ENCODE measurements around the gene CCDC192.
"Not testable (repeated sequence)": the region's sequence is repeated elsewhere in the genome, so short reads cannot be mapped to it uniquely, and the experiment has no call there.

CCDC192 gene

GRCh38 chr5:127827451-127827850, 124.3 kb downstream of the CCDC192 start:
- peaks cover 28% of the 10 kb centered on the region for H3K27me3 Mint-ChIP-seq
- H3K27ac Mint-ChIP-seq: no peak overlapping the region
- H3K9me3 Mint-ChIP-seq: no peaks in the 10 kb centered on the region
- no peaks in the 10 kb centered on the region for H3K4me1 Mint-ChIP-seq (ENCODE audit: low read depth)
- H3K36me3 Mint-ChIP-seq (ENCODE audit: low read depth): no peaks in the 10 kb centered on the region
- no peak overlapping the region for H3K4me3 Mint-ChIP-seq
- no peak for DNase-seq

DNA sequence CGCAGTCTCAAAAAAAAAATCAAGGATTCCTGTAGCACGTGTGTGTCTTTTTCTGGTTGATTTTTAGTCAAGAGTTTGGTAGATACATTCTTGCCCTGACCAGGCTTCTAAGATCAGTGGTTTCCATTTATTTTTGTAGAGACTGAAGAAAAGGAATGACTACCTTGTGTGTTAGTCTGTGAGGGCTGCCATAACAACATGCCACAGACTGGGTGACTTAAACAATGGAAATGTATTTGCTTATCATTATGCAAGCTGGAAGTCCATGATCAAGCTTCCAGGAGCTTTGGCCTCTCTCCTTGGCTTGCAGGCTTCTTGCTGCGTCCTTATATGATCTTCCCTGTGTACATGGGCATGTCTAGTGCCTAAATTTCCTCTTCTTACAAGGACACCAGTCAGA, 127.0 kb downstream of the CCDC192 start:
- Mint-ChIP-seq H3K4me3 (no peak overlapping the region), H3K4me1 (ENCODE audit: low read depth) (no peaks in the 10 kb centered on the region), H3K36me3 (ENCODE audit: low read depth) (no peaks in the 10 kb centered on the region), H3K27me3 (peaks cover 28% of the 10 kb centered on the region), H3K9me3 (no peaks in the 10 kb centered on the region), H3K27ac (no peak overlapping the region)
- DNase-seq: no peak

GRCh38 chr5:127830829-127831598, 127.8 kb downstream of the CCDC192 start:
- no peak overlapping the region for H3K27ac Mint-ChIP-seq
- H3K9me3 Mint-ChIP-seq: no peaks in the 10 kb centered on the region
- no peak overlapping the region for H3K4me3 Mint-ChIP-seq
- DNase-seq: no peak
- H3K27me3 Mint-ChIP-seq: peaks cover 26% of the 10 kb centered on the region
- H3K4me1 Mint-ChIP-seq (ENCODE audit: low read depth): no peaks in the 10 kb centered on the region
- no peaks in the 10 kb centered on the region for H3K36me3 Mint-ChIP-seq (ENCODE audit: low read depth)

GRCh38 chr5:127832067-127832466, 128.9 kb downstream of the CCDC192 start:
- DNase-seq: no peak
- H3K36me3 Mint-ChIP-seq (ENCODE audit: low read depth): no peaks in the 10 kb centered on the region
- no peak overlapping the region for H3K27ac Mint-ChIP-seq
- no peaks in the 10 kb centered on the region for H3K9me3 Mint-ChIP-seq
- peaks cover 22% of the 10 kb centered on the region for H3K27me3 Mint-ChIP-seq
- no peak overlapping the region for H3K4me3 Mint-ChIP-seq
- H3K4me1 Mint-ChIP-seq (ENCODE audit: low read depth): no peaks in the 10 kb centered on the region

DNA sequence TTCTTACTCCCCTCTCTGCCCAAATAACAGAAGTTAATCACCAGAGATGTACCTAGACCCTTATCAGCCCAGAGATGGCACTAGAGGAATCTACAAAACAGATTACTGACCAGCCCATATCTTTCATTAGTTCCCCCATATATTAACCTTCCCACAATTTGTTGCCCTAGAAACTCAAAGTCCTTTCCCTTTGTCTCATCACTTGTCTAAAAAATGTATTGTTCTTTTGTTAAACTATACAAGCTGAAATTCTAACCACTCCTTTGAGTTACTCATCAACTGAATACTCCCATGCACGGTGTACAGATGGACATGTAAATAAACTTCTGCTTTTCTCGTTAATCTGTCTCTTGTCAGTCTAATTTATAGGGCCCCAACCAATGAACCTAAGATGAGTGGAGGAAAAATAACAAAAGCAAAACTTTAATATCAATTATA, 130.9 kb downstream of the CCDC192 start:
- H3K4me1 Mint-ChIP-seq (ENCODE audit: low read depth): no peaks in the 10 kb centered on the region
- H3K27ac Mint-ChIP-seq: no peak overlapping the region
- H3K4me3 Mint-ChIP-seq: no peak overlapping the region
- no peak for DNase-seq
- no peaks in the 10 kb centered on the region for H3K36me3 Mint-ChIP-seq (ENCODE audit: low read depth)
- H3K27me3 Mint-ChIP-seq: peaks cover 8% of the 10 kb centered on the region
- H3K9me3 Mint-ChIP-seq: no peaks in the 10 kb centered on the region

GRCh38 chr5:127834554-127834953, 131.4 kb downstream of the CCDC192 start:
- no peaks in the 10 kb centered on the region for H3K9me3 Mint-ChIP-seq
- peaks cover 6% of the 10 kb centered on the region for H3K27me3 Mint-ChIP-seq
- H3K27ac Mint-ChIP-seq: no peak overlapping the region
- DNase-seq: no peak
- H3K36me3 Mint-ChIP-seq (ENCODE audit: low read depth): no peaks in the 10 kb centered on the region
- no peaks in the 10 kb centered on the region for H3K4me1 Mint-ChIP-seq (ENCODE audit: low read depth)
- H3K4me3 Mint-ChIP-seq: no peak overlapping the region

GRCh38 chr5:127838661-127839060, 135.5 kb downstream of the CCDC192 start:
- Mint-ChIP-seq H3K27ac (no peak overlapping the region), H3K4me1 (ENCODE audit: low read depth) (no peaks in the 10 kb centered on the region)

GRCh38 chr5:127839072-127839471, 135.9 kb downstream of the CCDC192 start:
- Mint-ChIP-seq H3K4me1 (ENCODE audit: low read depth) (no peaks in the 10 kb centered on the region), H3K27me3 (no peaks in the 10 kb centered on the region), H3K9me3 (no peaks in the 10 kb centered on the region), H3K36me3 (ENCODE audit: low read depth) (no peaks in the 10 kb centered on the region), H3K4me3 (no peak overlapping the region), H3K27ac (no peak overlapping the region)
- no peak for DNase-seq

More at GRCh38 chr5:127838661-127839060, 135.5 kb downstream of the CCDC192 start:
- Mint-ChIP-seq H3K36me3 (ENCODE audit: low read depth) (no peaks in the 10 kb centered on the region), H3K9me3 (no peaks in the 10 kb centered on the region), H3K4me3 (no peak overlapping the region), H3K27me3 (no peaks in the 10 kb centered on the region)
- no peak for DNase-seq

- Mint-ChIP-seq H3K27me3 (no peaks in the 10 kb centered on the region), H3K36me3 (ENCODE audit: low read depth) (no peaks in the 10 kb centered on the region), H3K4me1 (ENCODE audit: low read depth) (no peaks in the 10 kb centered on the region), H3K9me3 (no peaks in the 10 kb centered on the region), H3K4me3 (no peak overlapping the region), H3K27ac (no peak overlapping the region)
- no peak for DNase-seq
These were observed 136.5 kb downstream of the CCDC192 start for GRCh38 chr5:127839496-127840197.

GRCh38 chr5:127840198-127840524, 137.0 kb downstream of the CCDC192 start:
- Mint-ChIP-seq H3K27ac (no peak overlapping the region), H3K4me3 (no peak overlapping the region), H3K9me3 (no peaks in the 10 kb centered on the region), H3K36me3 (ENCODE audit: low read depth) (no peaks in the 10 kb centered on the region), H3K27me3 (no peaks in the 10 kb centered on the region), H3K4me1 (ENCODE audit: low read depth) (no peaks in the 10 kb centered on the region)
- no peak for DNase-seq

- Mint-ChIP-seq H3K36me3 (ENCODE audit: low read depth) (no peaks in the 10 kb centered on the region), H3K4me1 (ENCODE audit: low read depth) (no peaks in the 10 kb centered on the region), H3K9me3 (no peaks in the 10 kb centered on the region), H3K27ac (no peak overlapping the region), H3K27me3 (no peaks in the 10 kb centered on the region), H3K4me3 (no peak overlapping the region)
- DNase-seq: no peak
These were observed 137.6 kb downstream of the CCDC192 start for GRCh38 chr5:127840809-127841208.

GRCh38 chr5:127844581-127845021, 141.4 kb downstream of the CCDC192 start:
- Mint-ChIP-seq H3K27ac (no peak overlapping the region), H3K9me3 (no peaks in the 10 kb centered on the region), H3K27me3 (no peaks in the 10 kb centered on the region), H3K4me1 (ENCODE audit: low read depth) (no peaks in the 10 kb centered on the region), H3K36me3 (ENCODE audit: low read depth) (no peaks in the 10 kb centered on the region), H3K4me3 (no peak overlapping the region)
- DNase-seq: no peak

DNA sequence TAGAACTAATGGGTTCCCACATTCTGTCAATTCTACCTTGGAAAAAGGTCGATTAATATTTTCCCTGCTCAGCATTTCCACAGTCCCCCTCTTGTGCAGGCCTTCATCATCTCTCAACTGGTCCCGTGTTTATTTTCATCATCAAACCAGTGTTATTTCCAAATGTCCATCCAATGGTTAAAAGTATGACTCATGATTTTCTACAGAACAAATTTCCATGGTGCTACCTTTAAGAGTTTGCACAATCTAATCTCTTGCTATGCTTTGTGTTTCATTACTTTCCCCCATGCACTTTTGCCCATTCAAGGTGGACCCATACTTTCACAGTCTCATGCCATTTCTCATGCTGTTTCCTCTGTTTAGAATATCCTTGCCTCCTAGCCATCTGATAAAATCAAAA, 143.7 kb downstream of the CCDC192 start:
- H3K36me3 Mint-ChIP-seq (ENCODE audit: low read depth): no peaks in the 10 kb centered on the region

GRCh38 chr5:127847641-127848040, 144.4 kb downstream of the CCDC192 start:
- DNase-seq: not testable (repeated sequence)

More for the DNA sequence above, 143.7 kb downstream of the CCDC192 start:
- H3K27ac Mint-ChIP-seq: no peak overlapping the region
- H3K4me3 Mint-ChIP-seq: no peak overlapping the region
- no peak for DNase-seq
- H3K27me3 Mint-ChIP-seq: no peaks in the 10 kb centered on the region
- no peaks in the 10 kb centered on the region for H3K4me1 Mint-ChIP-seq (ENCODE audit: low read depth)
- no peaks in the 10 kb centered on the region for H3K9me3 Mint-ChIP-seq

GRCh38 chr5:127848098-127848497, 144.9 kb downstream of the CCDC192 start:
- Mint-ChIP-seq H3K4me3 (no peak overlapping the region), H3K27me3 (no peaks in the 10 kb centered on the region), H3K4me1 (ENCODE audit: low read depth) (no peaks in the 10 kb centered on the region), H3K36me3 (ENCODE audit: low read depth) (no peaks in the 10 kb centered on the region), H3K27ac (no peak overlapping the region), H3K9me3 (no peaks in the 10 kb centered on the region)
- DNase-seq: no peak

More at GRCh38 chr5:127847641-127848040, 144.4 kb downstream of the CCDC192 start:
- not testable (repeated sequence) for H3K27me3 Mint-ChIP-seq; H3K4me3 Mint-ChIP-seq; H3K4me1 Mint-ChIP-seq (ENCODE audit: low read depth); H3K27ac Mint-ChIP-seq; H3K36me3 Mint-ChIP-seq (ENCODE audit: low read depth); H3K9me3 Mint-ChIP-seq

All from activated T-cell treated with anti-CD3 and anti-CD28 coated beads, Interleukin-2, amount 50 U/mL, for 24 hours (primary cell).